T-helper 22 cell (primary cell): ENCODE measurements around the gene ZNRF3.
"Not testable (repeated sequence)": the region's sequence is repeated elsewhere in the genome, so short reads cannot be mapped to it uniquely, and the experiment has no call there.

Source experiments
- DNase-seq: peaks from one replicate; pipeline ENCODE4 v3.0.0-alpha.2; 2020; ENCODE audit warnings: low read depth

ZNRF3 gene

DNA sequence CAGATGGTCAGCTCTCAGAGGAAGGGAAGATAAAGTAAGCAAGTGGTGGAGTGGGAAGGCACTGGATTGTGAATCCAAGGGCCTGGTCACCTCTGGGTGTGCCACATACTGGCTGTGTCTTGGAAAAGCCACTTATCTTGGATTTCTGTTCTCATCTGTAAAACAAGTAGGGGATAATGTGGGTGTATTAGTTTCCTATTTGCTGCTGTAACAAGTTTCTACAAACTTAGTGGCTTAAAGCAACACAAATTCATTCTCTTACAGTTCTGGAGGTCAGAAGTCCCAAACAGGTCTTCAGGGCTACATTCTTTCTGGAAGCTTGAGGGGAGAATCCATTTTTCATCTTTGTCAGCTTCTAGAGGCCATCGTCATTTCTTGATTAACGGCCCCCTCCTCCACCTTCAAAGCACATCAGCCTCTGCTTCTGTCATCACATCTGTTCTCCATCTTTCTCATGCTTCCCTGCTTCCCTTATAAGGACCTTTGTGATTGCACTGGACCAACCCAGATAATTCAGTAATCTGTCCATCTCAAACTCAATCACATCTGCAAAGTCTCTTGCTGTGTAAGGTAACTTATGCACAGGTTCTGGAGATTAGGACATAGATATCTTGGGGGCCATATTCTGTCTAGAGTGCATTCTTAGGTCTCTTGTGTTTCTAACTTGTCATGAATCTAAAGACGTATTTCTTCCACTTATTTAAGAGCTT lies 102.4 kb downstream of the ZNRF3 start:
- DNase-seq: no peak

GRCh38 chr22:28986366-28986765 lies 103.0 kb downstream of the ZNRF3 start:
- DNase-seq: no peak

GRCh38 chr22:28988457-28988856 lies 105.1 kb downstream of the ZNRF3 start:
- DNase-seq: no peak

GRCh38 chr22:28989035-28989464 lies 105.7 kb downstream of the ZNRF3 start:
- no peak for DNase-seq

GRCh38 chr22:28989484-28989883 lies 106.1 kb downstream of the ZNRF3 start:
- DNase-seq: no peak

- no peak for DNase-seq
These were observed 106.5 kb downstream of the ZNRF3 start for GRCh38 chr22:28989912-28990311.

DNA sequence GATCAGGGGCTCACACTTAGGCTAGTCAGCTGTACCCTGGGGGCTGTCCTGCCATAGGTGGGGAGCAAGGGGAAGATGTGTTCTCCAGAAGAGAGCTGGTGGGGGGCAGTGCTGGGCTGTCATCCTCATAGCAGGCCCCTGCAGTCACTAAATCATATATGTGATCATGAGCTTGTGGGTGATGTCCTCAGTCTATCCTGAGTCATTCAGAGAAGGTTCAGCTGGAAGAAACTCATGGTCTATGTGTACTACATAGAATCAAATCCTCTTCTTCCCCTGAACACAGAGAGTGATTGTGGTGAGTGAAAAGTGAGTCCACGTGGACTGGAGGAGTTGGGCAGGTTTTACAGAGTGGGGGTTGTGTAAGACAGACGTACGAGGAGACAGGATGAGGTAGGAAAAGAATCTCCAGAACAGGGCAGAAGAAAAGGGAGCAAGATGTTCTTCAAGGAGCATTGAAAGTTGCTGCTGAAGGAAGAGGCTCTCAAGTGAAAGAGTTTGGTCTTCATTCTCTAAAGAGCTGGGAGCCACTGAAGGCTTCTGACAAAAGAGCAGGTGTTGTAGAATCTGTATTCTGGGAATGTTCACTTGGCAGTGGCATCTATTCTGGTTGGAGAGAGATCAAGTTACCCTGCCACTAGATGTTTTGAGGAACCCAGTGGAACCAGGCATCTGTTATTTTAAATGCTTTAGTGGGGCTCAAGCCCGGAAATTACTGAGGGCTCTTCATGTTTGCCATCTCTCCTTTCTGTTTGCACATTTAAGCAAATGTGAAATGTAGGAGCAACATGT lies 109.4 kb downstream of the ZNRF3 start:
- DNase-seq: no peak

DNA sequence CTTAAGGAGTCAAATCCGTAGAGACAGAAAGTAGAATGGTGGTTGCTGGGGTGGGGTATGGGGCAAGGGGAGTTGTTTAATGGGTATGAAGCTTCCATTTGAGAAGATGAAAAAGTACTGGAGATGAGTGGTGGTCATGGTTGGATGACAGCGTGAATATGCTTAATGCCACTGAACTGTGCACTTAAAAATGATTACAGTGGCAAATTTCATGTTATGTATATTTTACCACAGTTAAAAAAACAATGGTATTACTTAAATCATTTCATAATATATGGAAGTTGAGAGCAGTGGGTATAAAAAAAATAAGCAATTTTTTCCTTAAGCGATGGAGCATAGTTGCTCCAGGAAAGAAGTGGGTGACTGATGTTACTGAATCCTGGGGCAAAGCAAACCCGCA lies 111.2 kb downstream of the ZNRF3 start:
- no peak for DNase-seq

GRCh38 chr22:28995551-28995950 lies 112.2 kb downstream of the ZNRF3 start:
- DNase-seq: no peak

DNA sequence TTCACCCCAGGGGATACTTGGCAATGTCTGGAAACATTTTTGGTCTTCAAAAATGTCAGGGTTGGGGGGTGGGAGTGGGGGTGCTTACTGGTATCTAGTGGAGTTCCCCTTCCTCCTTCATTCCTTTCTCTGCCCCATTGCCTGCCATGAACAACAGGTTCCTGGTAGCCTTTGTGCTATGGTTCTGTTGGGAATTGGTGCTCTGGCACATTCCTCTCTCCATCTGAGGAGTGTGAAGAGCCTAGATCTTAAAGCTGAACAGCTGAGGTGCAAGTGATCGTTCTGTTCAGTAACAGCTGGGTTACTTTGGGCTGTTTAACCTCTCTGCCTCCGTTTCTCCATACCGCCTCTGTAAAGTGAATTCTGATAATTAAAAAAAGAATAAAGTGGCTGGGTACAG lies 114.0 kb downstream of the ZNRF3 start:
- DNase-seq: no peak

- DNase-seq: no peak
These were observed 115.3 kb downstream of the ZNRF3 start for GRCh38 chr22:28998681-28999080.

GRCh38 chr22:28999510-28999909 lies 116.1 kb downstream of the ZNRF3 start:
- DNase-seq: no peak

DNA sequence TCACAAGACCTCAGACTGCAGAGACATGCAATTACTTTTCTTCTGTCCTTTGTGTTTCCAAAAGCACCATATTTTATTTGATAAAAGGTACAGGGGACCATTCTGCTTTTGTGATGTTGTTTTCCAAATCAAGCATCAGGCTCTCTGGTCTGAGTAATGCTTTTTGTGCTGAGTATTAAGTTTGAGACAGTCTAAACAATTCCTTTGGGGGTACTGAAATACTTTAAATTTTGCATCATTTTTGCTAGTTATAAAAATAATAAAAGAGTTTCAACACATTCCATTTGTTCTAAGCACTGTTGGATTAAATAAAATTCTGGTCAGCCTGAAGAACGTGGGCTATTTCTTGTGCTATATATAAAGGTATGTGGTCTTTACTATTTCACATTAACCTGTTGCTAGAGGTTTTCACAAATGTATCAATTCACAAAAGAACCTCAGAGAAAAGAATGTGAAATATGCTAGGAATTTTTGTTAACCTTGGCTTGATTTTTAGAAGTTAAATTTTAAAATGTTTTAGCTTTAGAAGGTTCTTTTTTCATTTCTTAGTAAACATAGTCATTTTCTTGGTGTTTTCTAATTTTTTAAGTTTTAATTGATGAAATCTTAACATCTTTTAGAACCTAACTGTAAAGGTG lies 116.7 kb downstream of the ZNRF3 start:
- DNase-seq: no peak

GRCh38 chr22:29000641-29001040 lies 117.3 kb downstream of the ZNRF3 start:
- DNase-seq: no peak

DNA sequence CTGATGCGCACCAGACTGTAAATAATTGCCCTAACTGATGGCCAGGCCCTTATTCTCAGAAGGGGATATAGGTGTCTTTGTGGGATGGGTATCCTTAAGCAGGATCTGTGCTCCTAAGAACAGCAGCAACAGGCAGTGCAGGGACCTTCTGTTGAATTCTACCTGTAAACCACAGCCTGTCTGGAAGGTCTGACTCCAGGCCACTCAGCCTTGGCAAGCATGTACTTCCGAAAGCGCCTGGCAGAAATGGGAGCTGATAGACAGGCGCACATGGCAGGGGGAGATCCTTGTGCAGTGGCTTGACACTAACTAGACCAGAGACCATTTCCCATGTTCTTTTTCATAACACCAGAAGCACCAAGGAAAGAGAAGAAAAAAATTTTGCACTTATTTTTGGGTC lies 119.2 kb downstream of the ZNRF3 start:
- DNase-seq: no peak

DNA sequence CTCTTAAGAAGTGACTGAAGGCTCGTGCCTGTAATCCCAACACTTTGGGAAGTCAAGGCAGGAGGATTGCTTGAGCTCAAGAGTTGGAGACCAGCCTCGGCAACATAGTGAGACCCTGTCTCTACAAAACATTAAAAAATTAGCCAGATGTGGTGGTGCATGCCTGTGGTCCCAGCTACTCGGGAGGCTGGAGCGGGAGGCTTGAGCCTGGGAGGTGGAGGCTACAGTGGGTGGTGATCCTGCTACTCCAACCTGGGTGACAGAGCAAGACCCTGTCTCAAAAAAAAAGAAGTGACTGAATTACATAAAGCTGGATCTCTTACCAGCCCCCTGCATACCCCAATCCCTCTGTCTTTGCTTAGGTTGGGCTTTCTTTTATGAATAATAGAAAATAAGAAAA lies 120.2 kb downstream of the ZNRF3 start:
- DNase-seq: no peak

DNA sequence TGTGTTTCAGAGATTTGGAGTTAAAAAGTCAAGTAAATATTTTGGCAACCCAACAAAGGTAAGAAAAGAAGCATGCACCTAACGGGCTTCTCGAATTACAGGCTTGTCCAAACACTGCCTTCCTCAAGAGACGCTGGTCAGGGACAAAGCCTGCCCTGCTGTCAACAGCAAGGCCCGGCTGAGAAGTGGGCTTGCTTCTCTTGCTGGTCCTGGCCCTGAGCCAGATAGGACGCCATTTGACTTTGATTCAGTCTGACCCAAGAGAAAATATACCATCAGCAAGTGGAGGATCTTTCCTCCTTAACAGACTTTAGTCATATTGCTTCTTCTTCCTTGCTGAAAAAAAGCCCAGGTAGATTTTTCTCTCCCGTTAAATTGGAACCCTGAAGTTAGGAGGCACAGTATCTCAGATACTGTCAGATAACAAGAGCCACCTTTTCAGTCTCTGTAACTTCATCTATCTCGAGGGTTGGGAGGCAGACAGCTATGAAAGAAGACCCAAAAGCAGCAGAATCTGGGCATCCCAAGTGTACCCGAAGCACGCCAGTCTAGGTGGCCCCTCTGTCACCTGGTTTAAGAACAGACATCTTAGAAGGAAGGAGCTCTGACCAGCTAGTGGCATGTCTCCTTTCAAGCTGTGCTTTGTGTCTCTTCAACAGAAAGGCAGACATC lies 120.7 kb downstream of the ZNRF3 start:
- no peak for DNase-seq

GRCh38 chr22:29004647-29005371 lies 121.4 kb downstream of the ZNRF3 start:
- DNase-seq: no peak

GRCh38 chr22:29005754-29006153 lies 122.4 kb downstream of the ZNRF3 start:
- DNase-seq: not testable (repeated sequence)

- DNase-seq: no peak
These were observed 123.0 kb downstream of the ZNRF3 start for GRCh38 chr22:29006346-29006745.

DNA sequence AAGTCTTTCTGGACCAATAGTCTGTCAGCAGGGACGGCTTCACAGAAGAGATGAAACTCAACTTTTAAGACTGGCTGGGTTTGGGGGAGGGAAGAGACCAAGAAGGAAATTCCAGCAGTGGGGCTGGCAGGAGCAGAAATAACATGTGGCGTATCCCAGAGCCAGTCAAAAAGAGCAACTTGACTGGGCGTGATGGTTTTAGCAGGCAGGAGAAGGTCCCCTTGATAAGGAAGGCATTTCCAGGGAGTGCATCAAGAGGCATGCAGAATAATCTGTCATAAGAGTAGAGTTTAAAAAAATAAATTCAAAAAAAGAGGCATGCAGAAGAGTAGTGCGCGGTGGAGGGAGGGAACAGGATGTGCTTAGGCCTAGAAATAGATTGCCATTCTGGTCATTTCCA lies 125.8 kb downstream of the ZNRF3 start:
- DNase-seq: no peak
